Stimulated activated CD8-positive, alpha-beta memory T cell treated with anti-CD3 and anti-CD28 coated beads, Interleukin-15, amount 100 ng/mL, for 24 hours (primary cell): ENCODE results near the gene UBLCP1.
A peak's percentile ranks its signal among the peaks of the same experiment; 100 is the strongest.

Experiments used
- DNase-seq: peaks from one replicate; pipeline ENCODE4 v3.0.0-alpha.2; 2020; ENCODE audit warnings: low read depth

UBLCP1 gene

DNA sequence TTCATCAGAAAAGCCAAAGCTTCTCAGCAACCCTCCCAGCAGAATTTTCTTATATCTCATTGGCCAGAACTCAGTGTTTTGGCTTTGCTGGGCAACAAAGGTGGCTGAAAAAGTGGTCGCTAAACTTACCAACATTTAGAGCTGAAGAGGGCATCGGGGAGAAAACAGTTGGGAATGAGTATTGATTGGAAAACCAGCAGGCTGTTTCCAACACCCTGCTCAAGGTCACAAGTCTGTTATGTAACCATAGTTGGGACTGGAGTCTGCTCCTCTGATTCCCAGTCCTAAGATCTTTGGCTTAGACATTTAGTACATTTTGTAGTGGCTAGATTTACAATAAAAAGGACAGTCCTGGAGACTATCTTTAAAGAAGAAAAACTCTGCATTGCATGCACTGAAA lies 50.1 kb downstream of the UBLCP1 start:
- no peak for DNase-seq

GRCh38 chr5:159316519-159317383 lies 53.7 kb downstream of the UBLCP1 start:
- no peak for DNase-seq

DNA sequence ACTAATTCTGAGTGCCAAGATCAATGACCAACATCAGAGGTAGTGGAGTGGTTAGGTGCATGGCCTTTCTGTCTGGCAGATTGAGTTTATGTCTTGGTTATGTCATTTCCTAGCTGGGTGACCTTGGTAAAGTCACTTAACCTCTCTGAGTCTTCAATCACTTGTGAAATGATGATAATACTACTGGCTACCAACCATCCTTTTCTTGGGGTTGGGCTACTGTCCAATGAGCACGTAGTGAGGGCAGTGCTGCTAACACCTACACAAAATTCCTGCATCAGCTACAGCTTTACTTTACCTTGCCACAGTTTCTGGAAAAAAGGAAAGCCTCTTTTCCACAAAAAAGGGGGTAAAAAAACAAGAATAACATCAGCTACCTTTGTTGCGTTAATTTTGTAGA lies 54.8 kb downstream of the UBLCP1 start:
- DNase-seq: no peak

DNA sequence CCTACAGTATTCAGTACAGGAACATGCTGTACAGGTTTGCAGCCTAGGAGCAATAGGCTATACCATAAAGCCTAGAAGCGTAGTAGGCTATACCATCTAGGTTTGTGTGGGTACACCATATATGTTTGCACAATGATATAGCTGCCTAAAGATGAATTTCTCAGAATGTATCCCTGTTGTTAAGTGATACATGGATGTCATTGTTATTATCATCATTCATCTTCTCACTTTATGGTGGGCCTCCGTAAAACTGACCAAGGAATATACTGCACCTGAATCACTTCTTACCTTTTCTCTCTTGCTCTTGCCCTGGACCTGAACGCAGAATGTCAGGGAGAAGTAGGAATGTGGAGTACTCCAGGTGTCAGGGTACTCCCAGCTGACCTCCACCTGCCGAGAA lies 55.4 kb downstream of the UBLCP1 start:
- DNase-seq: no peak

- DNase-seq: no peak
Observed at GRCh38 chr5:159319363-159319762, 56.3 kb downstream of the UBLCP1 start.

DNA sequence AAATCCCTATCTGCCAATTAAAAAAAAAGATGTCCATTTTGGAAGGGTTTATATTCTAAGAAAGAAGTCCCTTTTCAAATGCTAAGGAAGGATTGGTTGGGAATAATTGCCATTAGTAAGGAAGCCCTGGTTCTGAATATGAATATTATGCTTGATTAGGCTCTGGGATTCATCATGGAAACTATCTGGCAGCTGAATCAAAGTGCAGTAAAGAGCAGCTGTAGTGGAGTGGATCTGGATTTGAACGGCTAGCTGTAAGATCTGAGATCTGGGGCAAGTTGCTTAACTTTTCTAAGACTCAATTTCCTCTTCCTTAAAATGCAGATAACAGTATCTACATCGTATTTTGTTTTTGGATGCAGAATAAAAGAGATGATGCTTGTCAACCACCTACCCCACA lies 56.7 kb downstream of the UBLCP1 start:
- no peak for DNase-seq

DNA sequence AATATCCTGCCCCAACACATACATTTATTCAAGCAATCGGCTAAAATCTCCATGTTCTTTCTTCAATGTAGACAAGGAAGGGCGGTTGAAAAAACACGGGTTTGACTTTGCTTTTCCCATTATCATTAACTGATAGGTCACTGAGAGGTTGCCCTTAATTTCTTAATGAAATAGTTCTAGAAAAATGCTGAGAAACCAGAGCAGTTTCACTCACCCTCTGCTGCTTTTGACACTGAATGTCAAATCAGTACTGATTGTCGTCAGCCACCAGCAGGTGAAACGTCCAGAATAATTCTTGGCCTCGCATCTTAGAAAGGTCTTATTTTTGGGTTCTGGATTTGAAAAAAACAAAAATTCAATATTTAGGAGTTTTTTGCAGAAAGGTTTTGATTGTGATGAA lies 59.1 kb downstream of the UBLCP1 start:
- DNase-seq: no peak

DNA sequence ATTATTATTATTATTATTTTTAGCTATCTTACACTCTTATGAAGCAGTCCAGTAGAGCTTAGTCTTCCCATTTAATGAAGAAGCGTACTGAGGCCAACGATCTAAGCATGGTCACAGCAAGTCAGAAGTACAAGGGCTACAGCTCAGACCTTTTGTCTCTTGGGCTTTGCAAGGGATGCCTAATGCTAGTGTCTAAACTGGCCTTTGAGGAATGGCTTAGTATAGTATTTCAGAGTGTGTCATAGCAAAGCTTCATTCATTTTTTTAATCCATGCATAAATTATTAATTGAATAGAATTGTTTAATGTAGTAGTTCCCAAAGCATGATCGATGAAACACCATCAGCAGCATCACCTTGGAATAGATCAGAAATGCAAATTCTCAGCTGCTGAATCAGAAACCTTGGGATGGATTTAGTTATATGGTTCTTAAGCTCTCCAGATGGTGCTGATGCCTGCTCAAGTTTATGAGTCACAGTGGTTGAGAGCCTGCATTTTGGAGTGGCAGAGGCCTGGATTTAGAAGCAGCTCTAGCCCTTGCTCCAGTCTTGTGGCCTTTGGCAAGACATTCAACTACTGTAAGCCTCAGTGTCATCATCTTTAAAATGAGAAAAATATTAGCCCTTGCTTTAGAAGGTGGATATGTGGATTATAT lies 61.1 kb downstream of the UBLCP1 start:
- no peak for DNase-seq

GRCh38 chr5:159324986-159325385 lies 61.9 kb downstream of the UBLCP1 start:
- DNase-seq: no peak

GRCh38 chr5:159330131-159330800 lies 67.2 kb downstream of the UBLCP1 start, which contains the start of gene IL12B:
IL12B (minus strand) TSS chr5:159330487; CDS start chr5:159326782, 3,705 bp downstream.
- no peak for DNase-seq

- peak; percentile 62 for DNase-seq
Observed at GRCh38 chr5:159331093-159331973, 68.2 kb downstream of the UBLCP1 start.

- no peak for DNase-seq
Observed at GRCh38 chr5:159332800-159333544, 69.9 kb downstream of the UBLCP1 start.

DNA sequence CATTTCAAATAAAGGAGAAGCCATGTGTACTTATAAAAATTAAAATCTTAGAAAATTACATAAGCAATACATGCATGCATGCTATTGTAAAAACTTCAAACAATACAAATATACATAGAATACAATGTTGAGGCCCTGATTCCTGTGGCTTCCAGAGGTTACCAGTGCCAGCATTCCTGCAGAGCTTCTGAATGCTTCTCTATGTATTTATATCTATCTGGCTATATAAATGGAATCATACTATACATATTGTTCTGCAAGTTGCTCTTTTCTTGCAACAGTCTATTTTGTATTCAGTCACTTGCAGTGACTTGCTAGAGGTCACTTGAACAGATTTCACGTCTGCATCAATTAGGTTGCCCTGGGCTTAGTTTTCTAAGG lies 70.4 kb downstream of the UBLCP1 start:
- DNase-seq: no peak
